Endometrium (tissue), 2 donors: ENCODE measurements around the gene TFPI.
A peak's percentile ranks its signal among the peaks of the same experiment; 100 is the strongest.
"Not testable (repeated sequence)": the region's sequence is repeated elsewhere in the genome, so short reads cannot be mapped to it uniquely, and the experiment has no call there.

Experiments used
- FAIRE-seq: peaks from 2 replicates; lab custom pipeline; 2012; peaks lifted over from hg19 to GRCh38; lab: Jason Lieb, UNC
- donor health status: control.
- donor health status: control.

TFPI gene

DNA sequence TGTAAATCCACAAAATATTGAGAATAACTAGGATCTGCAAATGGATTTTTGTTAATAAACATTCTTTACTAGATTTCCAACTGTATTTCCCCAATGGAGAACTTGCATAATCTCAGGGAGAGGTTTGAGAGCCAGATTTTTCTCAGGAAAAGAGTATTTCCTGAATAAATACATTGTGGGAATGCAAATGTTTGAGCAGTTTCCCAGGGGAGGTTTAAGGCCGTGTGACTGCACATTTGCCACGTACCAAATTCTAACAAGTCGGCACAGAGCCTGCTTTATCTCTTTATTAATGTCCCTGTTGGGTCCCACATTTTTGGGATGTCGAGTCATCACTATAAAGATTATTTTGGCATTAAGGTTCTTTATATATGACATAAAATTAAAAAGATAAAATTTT, 27.0 kb downstream of the TFPI start:
- FAIRE-seq, result no peak

DNA sequence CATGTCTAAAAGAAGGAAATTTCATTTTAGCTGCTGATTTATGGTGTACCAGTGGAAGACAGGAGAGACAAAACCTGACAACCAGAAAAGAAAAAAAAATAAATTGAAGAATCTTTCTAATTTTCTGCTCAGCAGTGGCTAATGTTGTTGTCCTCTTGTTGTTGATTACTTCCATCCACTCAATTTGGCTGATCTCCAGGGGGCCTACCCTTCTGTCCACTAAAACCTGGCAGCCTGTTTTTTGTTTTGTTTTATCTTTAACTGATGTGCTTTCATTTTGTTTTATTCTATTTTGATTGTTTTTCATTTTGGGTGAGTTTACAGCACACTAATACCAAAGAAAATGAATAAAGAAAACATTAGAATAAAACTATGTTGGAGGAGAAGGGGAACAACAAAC, 27.4 kb downstream of the TFPI start:
- peak; percentile 99 for FAIRE-seq

DNA sequence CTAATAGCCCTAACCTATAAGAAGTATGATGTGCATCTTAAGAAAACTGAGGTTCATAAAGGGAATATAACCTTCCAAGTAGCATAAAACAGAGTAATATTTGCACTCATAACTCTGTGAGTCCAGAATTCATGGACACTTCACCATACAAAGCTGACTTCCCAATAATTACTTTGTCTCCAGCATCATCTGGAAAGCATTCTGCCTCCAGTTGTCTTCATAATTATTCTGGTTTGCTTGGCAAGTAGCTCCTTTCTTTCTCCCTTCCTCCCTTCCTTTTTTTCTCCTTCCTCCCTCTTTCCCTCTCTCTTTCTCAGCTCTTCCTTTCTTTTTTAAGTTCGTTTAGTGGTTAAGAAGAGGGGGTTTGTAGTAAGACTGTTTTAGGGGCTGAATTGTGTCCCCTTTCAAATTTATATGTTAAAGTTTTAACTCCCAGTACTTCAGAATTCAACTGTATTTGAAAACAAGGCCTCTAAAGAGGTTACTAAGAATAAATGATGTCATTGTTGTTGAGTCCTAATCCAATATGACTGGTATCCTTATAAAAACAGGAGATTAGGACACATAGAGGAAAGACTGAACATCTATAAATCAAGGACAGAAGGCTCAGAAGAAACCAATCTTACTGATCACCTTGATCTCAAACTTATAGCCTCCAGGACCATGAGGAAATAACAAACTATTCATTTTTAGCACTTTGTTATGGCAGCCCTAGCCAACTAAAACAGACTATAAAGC, 28.9 kb downstream of the TFPI start:
- no peak for FAIRE-seq

DNA sequence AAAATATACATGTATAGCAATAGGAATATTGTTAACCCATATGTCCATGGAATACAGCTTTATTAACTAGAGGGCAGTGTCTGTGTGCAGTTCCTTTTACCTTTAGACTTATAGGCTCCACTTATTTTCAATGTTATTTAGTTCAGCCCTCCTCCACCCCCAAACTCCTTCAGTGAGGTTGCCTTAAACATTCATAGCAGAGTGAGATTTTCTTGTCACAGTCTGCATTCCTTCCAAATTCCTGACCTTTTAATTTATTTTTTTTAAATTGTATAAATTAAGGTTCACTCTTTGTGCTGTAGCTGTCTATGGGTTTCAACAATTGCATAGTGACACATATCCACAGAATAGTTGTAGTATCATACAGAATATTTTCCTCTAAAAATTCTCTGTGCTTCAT, 30.9 kb downstream of the TFPI start:
- FAIRE-seq, result no peak

DNA sequence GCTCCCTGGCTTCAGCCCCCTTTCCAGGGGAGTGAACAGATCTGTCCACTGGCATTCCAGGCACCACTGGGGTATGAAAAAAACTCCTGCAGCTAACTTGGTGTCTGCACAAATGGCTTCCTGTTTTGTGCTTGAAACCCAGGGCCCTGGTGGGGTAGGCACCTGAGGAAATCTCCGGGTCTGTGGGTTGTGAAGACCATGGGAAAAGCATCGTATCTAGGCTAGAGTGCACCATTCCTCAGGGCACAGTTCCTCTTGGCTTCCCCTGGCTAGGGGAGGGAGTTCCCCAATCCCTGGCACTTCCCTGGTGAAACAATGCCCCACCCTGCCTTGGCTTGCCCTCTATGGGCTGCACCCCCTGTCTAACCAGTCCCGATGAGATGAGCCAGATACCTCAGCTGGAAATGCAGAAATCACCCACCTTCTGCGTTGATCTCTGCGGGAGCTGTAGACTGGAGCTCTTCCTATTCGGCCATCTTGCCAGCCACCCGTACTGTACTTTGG, 34.1 kb downstream of the TFPI start:
- FAIRE-seq, result no peak

DNA sequence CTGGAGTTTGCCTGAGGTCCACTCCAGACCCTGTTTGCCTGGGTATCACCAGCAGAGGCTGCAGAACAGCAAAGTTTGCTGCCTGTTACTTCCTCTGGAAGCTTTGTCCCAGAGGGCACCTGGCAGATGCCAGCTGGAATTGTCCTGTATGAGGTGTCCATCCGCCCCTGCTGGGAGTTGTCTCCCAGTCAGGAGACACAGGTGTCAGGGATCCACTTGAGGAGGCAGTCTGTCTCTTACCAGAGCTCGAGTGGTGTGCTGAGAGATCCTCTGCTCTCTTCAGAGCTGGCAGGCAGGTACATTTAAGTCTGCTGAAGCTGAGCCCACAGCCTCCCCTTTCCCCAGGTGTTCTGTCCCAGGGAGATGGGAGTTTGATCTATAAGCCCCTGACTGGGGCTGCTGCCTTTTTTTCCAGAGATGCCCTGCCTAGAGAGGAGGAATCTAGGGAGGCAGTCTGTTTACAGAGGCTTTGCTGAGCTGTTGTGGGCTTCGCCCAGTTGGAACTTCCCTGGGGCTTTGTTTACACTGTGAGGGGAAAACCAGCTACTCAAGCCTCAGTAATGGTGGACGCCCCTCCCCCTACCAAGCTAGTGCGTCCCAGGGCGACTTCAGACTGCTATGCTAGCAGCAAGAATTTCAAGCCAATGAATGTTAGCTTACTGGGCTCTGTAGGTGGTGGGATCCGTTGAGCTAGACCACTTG, 34.7 kb downstream of the TFPI start:
- no peak for FAIRE-seq

DNA sequence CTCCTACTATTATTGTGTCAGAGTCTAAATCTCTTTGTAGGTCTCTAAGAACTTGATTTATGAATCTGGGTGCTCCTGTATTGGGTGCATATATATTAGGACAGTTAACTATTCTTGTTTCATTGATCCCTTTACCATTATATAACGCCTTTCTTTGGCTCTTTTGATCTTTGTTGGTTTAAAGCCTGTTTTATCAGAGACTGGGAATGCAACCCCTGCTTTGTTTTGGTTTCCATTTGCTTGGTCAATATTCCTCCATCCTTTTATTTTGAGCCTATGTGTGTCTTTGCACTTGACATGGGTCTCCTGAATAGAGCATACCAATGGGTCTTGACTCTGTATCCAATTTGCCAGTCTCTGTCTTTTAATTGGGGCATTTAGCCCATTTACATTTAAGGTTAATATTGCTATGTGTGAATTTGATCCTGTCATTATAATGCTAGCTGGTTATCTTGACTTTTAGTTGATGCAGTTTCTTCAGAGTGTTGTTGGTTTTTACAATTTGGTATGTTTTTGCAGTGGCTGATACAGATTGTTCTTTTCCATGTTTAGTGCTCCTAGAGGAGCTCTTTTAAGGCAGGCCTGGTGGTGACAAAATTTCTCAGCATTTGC, 36.4 kb downstream of the TFPI start:
- FAIRE-seq, result not testable (repeated sequence)

DNA sequence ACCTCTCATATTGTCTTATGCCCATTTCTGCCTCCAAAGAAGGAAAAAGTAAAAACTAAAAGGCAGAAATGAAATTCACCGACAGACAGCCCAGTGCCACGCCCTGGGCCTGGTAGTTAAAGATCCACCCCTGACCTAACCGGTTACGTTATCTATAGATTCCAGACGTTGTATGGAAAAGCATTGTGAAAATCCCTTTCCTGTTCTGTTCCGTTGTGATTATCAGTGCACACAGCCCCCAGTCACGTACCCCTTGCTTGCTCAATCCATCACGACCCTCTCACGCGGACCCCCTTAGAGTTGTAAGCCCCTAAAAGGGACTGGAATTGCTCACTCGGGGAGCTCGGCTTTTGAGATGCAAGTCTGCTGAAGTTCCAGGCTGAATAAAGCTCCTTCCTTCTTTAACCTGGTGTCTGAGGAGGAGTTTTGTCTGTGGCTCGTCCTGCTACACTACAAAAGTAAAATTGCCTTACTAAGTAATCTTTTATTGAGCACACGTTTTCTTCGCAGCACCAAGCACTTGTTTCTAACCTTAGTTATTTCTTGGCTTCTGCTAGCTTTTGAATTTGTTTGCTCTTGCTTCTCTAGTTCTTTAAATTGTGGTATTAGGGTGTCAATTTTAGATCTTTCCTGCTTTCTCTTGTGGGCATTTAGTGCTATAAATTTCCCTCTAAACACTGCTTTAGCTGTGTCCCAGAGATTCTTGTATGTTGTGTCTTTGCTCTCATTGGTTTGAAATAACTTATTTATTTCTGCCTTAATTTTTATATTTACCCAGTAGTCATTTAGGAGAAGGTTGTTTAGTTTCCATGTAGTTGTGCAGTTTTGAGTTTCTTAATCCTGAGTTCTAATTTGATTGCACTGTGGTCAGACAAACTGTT, 37.4 kb downstream of the TFPI start:
- not testable (repeated sequence) for FAIRE-seq

DNA sequence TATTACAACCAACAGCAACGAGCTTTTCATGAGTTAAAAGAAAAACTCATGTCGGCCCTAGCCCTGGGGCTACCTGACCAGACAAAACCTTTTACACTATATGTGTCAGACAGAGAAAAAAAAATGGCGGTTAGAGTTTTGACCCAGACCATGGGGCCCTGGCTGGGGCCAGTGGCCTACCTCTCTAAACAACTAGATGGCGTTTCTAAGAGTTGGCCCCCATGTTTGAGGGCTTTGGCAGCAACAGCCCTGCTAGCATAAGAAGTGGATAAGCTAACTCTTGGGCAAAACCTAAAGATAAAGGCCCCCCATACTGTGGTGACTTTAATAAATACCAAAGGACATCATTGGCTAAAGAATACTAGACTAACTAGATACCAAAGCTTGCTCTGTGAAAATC, 39.3 kb downstream of the TFPI start:
- no peak for FAIRE-seq

DNA sequence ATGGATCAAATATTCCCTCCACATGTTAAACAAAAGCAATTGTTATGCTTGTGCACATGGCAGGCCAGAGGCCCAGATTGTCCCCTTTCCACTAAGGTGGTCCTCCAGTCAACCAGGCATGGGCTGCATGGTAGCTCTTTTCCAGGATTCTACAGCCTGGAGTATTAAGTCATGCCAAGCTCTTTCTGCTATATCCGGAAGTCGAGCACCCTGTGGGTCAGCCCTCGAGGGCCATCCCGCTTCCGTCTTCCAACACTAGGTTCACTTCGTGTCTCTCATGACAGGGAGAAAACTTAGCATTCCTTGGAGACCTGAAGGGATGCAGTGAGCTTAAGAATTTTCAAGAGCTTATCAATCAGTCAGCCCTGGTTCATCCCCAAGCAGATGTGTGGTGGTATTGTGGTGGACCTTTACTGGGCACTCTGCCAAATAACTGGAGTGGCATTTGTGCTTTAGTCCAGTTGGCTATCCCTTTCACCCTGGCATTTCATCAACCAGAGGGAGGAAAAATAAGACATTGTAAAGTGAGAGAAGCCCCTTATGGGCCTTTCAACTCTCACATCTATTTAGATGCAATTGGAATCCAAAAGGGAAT, 39.9 kb downstream of the TFPI start:
- not testable (repeated sequence) for FAIRE-seq

DNA sequence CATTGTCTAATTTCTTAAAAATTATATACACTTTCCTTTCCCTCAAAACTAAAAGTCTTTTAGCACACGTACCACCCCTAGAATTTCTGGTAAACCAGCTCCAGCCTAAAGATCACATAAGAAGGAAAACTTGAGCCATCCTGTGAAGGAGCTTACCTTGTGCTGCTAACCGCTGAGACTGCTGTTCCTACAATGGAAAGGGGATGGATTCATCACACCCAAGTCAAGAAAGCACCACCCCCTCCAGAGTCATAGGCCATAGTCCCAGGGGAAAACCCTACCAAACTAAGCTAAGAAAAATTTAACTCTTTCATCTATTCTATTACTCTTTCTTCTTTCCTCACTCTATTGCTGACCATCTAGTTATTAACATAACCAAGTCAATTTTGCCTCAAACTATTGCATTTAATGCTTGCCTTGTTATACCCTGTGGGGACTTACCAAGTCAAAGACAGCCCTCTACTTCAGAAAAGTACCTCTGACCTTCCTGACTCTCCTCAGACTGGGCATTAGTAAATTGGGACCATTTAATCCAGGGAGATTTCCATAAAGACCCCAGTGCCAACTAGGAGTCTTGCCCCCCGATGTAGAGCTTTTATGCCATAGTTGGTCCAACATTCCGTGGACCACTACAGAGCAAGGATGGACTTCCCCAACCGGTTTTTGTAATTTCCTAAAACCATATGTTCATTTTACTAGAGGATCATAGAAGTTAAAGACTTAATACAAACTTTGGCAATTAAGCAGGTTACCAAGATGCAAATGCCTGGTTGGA, 40.6 kb downstream of the TFPI start:
- not testable (repeated sequence) for FAIRE-seq

DNA sequence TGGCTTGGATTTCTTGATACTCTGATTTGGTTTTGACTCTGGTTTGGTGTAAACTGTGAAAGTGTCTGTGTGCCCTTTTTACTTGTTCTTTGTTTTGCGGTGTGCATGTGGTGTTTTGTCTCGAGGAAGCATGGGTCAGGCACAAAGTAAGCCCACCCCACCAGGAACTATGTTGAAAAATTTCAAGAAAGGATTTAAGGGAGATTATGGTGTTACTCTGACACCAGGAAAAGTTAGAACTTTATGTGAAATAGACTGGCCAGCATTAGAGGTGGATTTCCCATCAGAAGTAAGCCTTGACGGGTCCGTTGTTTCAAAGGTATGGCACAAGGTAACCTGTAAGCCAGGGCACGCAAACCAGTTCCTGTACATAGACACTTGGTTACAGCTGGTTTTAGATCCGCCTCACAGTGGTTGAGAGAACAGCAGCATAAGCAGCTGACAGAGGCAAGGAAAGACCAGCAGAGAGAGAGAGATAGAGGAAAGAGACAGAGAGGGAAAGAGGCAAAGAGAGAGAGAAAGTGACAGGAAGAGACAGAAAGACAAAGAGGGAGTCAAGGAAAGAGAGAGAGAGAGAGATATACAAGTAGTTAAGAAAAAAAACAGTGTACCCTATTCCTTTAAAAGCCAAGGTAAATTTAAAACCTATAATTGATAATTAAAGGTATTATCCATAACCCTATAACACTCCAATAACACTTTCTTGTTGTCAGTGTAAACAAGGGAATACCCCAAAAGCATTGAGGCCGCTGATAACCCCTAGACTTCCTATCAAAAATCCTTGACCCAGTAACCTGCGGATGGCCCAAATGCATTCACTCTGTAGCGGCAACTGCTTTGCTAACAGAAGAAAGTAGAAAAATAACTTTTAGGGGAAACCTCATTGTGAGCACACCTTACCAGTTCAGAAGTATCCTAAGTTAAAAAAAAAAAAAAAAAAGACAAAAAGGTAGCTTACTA, 42.6 kb downstream of the TFPI start:
- no peak for FAIRE-seq

DNA sequence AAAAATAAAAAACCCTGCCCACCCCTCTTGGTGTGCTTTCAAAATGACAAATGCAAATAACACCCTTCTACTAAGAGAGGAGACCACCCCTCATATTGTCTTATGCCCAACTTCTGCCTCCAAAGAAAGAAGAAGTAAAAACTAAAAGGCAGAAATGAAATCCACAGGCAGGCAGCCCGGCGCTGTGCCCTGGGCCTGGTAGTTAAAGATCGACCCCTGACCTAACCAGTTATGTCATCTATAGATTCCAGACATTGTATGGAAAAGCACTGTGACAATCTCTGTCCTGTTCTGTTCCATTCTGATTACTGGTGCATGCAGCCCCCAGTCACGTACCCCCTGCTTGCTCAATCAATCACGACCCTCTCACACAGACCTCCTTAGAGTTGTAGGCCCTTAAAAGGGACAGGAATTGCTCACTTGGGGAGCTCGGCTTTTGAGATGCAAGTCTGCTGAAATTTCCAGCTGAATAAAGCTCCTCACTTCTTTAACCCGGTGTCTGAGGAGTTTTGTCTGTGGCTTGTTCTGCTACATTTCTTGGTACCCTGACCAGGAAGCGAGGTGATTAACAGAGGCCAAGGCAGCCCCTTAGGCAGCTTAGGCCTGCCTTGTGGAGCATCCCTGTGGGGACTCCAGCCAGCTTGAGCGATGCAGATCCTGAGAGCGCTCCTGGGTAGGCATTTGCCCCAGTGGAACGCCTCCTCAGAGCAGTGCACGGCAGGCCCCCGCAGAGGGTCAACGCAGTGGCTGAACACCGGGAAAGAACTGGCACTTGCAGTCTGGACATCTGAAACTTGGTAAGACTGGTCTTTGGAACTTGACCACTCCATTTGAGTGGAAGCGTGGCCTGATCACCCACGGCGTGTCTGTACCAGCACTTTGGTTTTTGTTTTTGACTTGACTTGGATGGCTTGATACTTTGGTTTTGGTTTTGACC, 43.5 kb downstream of the TFPI start:
- FAIRE-seq, result not testable (repeated sequence)

DNA sequence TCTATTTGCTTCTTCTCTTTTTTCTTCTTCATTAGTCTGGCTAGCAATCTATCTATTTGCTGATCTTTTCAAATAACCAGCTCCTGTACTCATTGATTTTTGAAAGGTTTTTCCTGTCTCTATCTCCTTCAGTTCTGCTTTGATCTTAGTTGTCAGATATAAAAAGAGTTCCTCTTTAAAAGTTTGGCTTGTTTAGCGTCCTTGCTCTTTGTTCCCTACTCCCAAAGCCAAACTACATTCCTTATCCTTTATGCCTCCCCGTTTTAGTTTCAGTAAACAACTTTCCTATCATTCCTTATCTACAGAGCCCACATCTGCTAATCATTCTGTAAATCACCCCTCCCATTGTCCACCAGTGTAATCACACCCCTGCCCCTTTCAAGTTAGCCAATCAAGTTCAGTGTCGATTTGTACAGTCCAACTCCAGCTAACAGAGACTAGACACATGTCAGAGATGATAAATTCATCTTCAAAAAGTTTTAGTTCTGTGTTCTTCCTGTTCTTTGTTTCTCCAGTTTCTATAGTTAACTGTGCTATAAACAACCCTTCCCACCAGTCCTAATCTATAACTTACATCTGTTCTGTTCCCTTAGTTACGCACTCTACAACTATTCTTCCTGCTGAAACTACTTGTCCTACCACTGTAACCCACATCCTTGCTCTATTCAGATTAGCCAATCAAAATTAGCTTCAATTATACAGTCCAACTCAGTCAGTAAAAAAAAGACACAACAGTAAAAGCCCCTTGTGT, 44.4 kb downstream of the TFPI start:
- no peak for FAIRE-seq

DNA sequence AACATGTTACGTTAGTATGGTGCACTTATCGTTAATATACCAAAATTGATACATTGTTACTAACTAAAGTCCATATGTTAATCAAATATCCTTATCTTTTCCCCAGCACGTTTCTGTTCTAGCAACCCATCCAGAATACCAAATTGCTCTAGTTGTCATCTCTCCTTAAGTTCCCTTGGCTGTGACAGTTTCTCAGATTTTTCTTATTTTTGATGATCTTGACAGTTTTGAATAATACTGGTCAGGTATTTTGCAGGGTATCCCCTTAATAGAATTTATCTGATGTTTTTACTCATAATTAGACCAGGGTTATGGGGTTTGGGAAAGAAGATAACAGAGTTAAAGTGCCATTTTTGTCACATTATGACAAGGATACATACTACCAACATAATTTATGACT, 47.8 kb downstream of the TFPI start:
- no peak for FAIRE-seq

DNA sequence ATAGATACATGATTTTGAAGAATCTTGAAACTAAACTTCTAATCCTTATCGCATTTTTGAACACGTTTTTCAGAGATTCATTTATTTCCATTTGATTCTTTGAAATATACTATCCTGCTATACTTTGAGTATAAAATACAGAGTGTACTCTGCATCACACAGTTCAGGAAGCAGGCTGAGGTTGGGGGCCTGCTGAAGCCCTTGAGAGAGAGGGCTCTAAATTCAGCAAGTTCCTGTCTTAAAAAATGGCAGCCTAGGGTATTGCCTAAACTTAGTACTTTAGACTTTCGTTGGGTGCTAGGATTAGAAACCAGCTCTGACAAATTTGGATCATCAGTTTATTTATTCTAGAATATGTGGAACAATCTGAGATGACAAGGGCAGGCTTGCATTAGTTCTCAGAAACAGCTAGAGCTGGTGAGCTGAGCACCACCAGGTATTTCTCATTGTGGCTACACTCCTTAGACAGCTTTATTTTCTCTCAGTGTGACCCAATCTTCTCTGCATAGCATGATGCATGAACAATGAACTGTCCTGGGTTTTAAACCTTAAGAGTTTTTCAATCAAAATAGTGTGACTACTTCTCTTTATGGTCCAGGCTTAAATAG, 49.1 kb downstream of the TFPI start:
- no peak for FAIRE-seq

DNA sequence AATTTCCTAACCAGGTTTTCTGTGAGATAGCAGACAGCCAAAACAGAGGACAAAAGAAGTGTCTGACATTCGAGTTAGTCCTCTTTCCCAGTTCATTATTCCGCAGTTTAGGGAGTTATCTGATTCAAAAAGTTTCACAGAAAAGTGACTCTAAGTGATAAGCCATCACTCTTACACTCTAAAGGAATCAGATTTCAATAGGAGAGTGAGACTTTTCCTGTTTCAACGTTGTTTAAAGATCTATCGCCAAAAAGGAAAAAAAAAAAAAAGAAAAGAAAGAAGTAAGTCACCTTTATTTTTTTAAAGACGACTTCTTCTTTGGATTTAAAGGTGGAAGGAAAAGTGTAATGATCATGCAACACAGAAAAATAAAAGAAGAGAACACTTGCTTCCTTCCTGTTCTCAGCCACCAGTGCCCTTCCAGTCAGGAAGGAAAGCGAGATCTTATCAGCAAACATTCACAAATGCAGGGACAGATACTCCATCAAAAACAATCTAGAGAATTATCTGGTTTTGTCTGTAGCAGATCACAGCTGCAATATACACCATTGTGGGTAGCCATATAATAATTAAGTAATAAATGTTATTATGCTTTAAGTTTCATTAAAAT, 49.8 kb downstream of the TFPI start:
- no peak for FAIRE-seq
